Activated CD4-positive, alpha-beta T cell treated with anti-CD3 and anti-CD28 coated beads, Interleukin-2, amount 50 U/mL, for 24 hours (primary cell): ENCODE data around the gene ZNRF1.

Experiments used
- DNase-seq, 2 donors: peaks; one replicate each; pipeline ENCODE4 v3.0.0-alpha.2; 2020; ENCODE audit warnings: low read depth in 1 of 2, low spot score in 1 of 2

ZNRF1 gene

GRCh38 chr16:75095204-75095621, 96.4 kb downstream of the ZNRF1 start:
- no peak for DNase-seq

- DNase-seq, result no peak
These were observed 97.8 kb downstream of the ZNRF1 start for GRCh38 chr16:75096656-75097055.

- no peak for DNase-seq
These were observed 98.5 kb downstream of the ZNRF1 start for GRCh38 chr16:75097191-75097761.

GRCh38 chr16:75097941-75098901, 99.4 kb downstream of the ZNRF1 start:
- peak; percentile 49 to 67 for DNase-seq

- no peak for DNase-seq
These were observed 100.3 kb downstream of the ZNRF1 start for GRCh38 chr16:75099075-75099667.

- DNase-seq, result peak in 1 of 2 donors; percentile 28
These were observed 101.1 kb downstream of the ZNRF1 start for GRCh38 chr16:75099738-75100602.

- no peak for DNase-seq
These were observed 101.8 kb downstream of the ZNRF1 start for GRCh38 chr16:75100603-75100990.

GRCh38 chr16:75101635-75102034, 102.8 kb downstream of the ZNRF1 start:
- no peak for DNase-seq

- no peak for DNase-seq
These were observed 103.8 kb downstream of the ZNRF1 start for GRCh38 chr16:75102595-75102994.

- no peak for DNase-seq
These were observed 105.2 kb downstream of the ZNRF1 start for GRCh38 chr16:75103994-75104393.

GRCh38 chr16:75104836-75105235, 106.0 kb downstream of the ZNRF1 start:
- no peak for DNase-seq

GRCh38 chr16:75105306-75106061, 106.7 kb downstream of the ZNRF1 start:
- no peak for DNase-seq

GRCh38 chr16:75106351-75107274, 107.8 kb downstream of the ZNRF1 start:
- no peak for DNase-seq

GRCh38 chr16:75107505-75107904, 108.7 kb downstream of the ZNRF1 start:
- DNase-seq, result no peak

- DNase-seq, result peak; percentile 65 to 77
These were observed 110.2 kb downstream of the ZNRF1 start for GRCh38 chr16:75108792-75109731.

- DNase-seq, result no peak
These were observed 111.0 kb downstream of the ZNRF1 start for GRCh38 chr16:75109732-75110243.

- peak; percentile 67 to 72 for DNase-seq
These were observed 112.1 kb downstream of the ZNRF1 start for GRCh38 chr16:75110637-75111513.
